Parathyroid adenoma (tissue), 2 donors: ENCODE results near the gene KLK2.

Experiments used
- H2AFZ ChIP-seq: fragments of 300-600 bp; sonication (generic); one replicate; pipeline ENCODE4 v1.7.0; 2017; ENCODE audit warnings: antibody characterized with exemption, mild to moderate bottlenecking
- H3K27ac ChIP-seq: fragments of 300-600 bp; sonication (generic); one replicate; pipeline ENCODE4 v1.7.0; 2017
- H3K27me3 ChIP-seq: fragments of 300-600 bp; sonication (generic); one replicate; pipeline ENCODE4 v1.7.0; 2017; ENCODE audit warnings: low read length; ENCODE audit not compliant: control insufficient read depth, insufficient read depth
- H3K36me3 ChIP-seq: fragments of 300-600 bp; sonication (generic); one replicate; pipeline ENCODE4 v1.7.0; 2017; ENCODE audit warnings: low read length; ENCODE audit not compliant: control insufficient read depth, insufficient read depth
- H3K4me1 ChIP-seq: fragments of 300-600 bp; sonication (generic); one replicate; pipeline ENCODE4 v1.7.0; 2017; ENCODE audit warnings: control low read depth
- H3K4me2 ChIP-seq: fragments of 300-600 bp; sonication (generic); one replicate; pipeline ENCODE4 v1.7.0; 2017; ENCODE audit warnings: low read length
- H3K4me3 ChIP-seq: fragments of 300-600 bp; sonication (generic); one replicate; pipeline ENCODE4 v1.7.0; 2017; ENCODE audit warnings: low read depth, low read length
- H3K79me2 ChIP-seq: fragments of 300-600 bp; sonication (generic); one replicate; pipeline ENCODE4 v1.7.0; 2017; ENCODE audit warnings: control low read depth
- H3K9ac ChIP-seq: fragments of 300-600 bp; sonication (generic); one replicate; pipeline ENCODE4 v1.7.0; 2017; ENCODE audit warnings: mild to moderate bottlenecking
- H3K9me3 ChIP-seq: fragments of 300-600 bp; sonication (generic); one replicate; pipeline ENCODE4 v1.7.0; 2017; ENCODE audit warnings: low read length; ENCODE audit not compliant: control insufficient read depth
- TF ChIP-seq, protein P1 (sequence below): fragments of 300-600 bp; sonication (generic); IDR thresholded peaks from one replicate; pipeline ENCODE4 v1.7.0; 2017; ENCODE audit warnings: antibody characterized with exemption, mild to moderate bottlenecking
- donor health status: primary hyperparathyroidism.

KLK2 gene

DNA sequence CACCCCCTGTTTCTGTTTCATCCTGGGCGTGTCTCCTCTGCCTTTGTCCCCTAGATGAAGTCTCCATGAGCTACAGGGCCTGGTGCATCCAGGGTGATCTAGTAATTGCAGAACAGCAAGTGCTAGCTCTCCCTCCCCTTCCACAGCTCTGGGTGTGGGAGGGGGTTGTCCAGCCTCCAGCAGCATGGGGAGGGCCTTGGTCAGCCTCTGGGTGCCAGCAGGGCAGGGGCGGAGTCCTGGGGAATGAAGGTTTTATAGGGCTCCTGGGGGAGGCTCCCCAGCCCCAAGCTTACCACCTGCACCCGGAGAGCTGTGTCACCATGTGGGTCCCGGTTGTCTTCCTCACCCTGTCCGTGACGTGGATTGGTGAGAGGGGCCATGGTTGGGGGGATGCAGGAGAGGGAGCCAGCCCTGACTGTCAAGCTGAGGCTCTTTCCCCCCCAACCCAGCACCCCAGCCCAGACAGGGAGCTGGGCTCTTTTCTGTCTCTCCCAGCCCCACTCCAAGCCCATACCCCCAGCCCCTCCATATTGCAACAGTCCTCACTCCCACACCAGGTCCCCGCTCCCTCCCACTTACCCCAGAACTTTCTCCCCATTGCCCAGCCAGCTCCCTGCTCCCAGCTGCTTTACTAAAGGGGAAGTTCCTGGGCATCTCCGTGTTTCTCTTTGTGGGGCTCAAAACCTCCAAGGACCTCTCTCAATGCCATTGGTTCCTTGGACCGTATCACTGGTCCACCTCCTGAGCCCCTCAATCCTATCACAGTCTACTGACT is 18.4 kb upstream of the KLK2 start, which contains the start of gene KLK3:
KLK3 (plus strand) TSS at position 280 of the 775 bp plus-strand sequence; CDS start at position 321, 41 bp downstream.
- Histone ChIP-seq H3K4me1 (peaks cover 13% of the 10 kb centered on the region), H3K79me2 (no peaks in the 10 kb centered on the region), H3K9me3 (no peaks in the 10 kb centered on the region), H3K4me2 (no peak within 1 kb of the TSS), H3K36me3 (no peaks in the 10 kb centered on the region), H3K27me3 (no peaks in the 10 kb centered on the region), H3K4me3 (no peak within 1 kb of the TSS), H3K9ac (no peak within 1 kb of the TSS), H2AFZ (no peak within 1 kb of the TSS), H3K27ac (no peak within 1 kb of the TSS)
- TF ChIP-seq, protein P1, sequence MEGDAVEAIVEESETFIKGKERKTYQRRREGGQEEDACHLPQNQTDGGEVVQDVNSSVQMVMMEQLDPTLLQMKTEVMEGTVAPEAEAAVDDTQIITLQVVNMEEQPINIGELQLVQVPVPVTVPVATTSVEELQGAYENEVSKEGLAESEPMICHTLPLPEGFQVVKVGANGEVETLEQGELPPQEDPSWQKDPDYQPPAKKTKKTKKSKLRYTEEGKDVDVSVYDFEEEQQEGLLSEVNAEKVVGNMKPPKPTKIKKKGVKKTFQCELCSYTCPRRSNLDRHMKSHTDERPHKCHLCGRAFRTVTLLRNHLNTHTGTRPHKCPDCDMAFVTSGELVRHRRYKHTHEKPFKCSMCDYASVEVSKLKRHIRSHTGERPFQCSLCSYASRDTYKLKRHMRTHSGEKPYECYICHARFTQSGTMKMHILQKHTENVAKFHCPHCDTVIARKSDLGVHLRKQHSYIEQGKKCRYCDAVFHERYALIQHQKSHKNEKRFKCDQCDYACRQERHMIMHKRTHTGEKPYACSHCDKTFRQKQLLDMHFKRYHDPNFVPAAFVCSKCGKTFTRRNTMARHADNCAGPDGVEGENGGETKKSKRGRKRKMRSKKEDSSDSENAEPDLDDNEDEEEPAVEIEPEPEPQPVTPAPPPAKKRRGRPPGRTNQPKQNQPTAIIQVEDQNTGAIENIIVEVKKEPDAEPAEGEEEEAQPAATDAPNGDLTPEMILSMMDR: no peak

DNA sequence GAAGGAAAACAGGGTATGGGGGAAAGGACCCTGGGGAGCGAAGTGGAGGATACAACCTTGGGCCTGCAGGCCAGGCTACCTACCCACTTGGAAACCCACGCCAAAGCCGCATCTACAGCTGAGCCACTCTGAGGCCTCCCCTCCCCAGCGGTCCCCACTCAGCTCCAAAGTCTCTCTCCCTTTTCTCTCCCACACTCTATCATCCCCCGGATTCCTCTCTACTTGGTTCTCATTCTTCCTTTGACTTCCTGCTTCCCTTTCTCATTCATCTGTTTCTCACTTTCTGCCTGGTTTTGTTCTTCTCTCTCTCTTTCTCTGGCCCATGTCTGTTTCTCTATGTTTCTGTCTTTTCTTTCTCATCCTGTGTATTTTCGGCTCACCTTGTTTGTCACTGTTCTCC is 15.9 kb upstream of the KLK2 start:
- Histone ChIP-seq H3K79me2 (no peaks in the 10 kb centered on the region), H2AFZ (no peak overlapping the region), H3K4me1 (no peaks in the 10 kb centered on the region), H3K36me3 (no peaks in the 10 kb centered on the region), H3K27ac (no peak overlapping the region), H3K27me3 (no peaks in the 10 kb centered on the region), H3K9me3 (no peaks in the 10 kb centered on the region), H3K9ac (no peak overlapping the region), H3K4me3 (no peak overlapping the region), H3K4me2 (no peak overlapping the region)
- TF ChIP-seq, protein P1: no peak

DNA sequence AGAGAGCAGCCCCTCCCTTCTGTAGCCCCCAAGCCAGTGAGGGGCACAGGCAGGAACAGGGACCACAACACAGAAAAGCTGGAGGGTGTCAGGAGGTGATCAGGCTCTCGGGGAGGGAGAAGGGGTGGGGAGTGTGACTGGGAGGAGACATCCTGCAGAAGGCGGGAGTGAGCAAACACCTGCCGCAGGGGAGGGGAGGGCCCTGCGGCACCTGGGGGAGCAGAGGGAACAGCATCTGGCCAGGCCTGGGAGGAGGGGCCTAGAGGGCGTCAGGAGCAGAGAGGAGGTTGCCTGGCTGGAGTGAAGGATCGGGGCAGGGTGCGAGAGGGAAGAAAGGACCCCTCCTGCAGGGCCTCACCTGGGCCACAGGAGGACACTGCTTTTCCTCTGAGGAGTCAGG is 14.4 kb upstream of the KLK2 start:
- H3K9me3 ChIP-seq: no peaks in the 10 kb centered on the region
- no peak overlapping the region for H3K9ac ChIP-seq
- no peaks in the 10 kb centered on the region for H3K79me2 ChIP-seq
- no peaks in the 10 kb centered on the region for H3K4me1 ChIP-seq
- no peaks in the 10 kb centered on the region for H3K27me3 ChIP-seq
- H3K36me3 ChIP-seq: no peaks in the 10 kb centered on the region
- H3K4me2 ChIP-seq: no peak overlapping the region
- H2AFZ ChIP-seq: no peak overlapping the region
- H3K4me3 ChIP-seq: no peak overlapping the region
- TF ChIP-seq, protein P1: no peak
- no peak overlapping the region for H3K27ac ChIP-seq

DNA sequence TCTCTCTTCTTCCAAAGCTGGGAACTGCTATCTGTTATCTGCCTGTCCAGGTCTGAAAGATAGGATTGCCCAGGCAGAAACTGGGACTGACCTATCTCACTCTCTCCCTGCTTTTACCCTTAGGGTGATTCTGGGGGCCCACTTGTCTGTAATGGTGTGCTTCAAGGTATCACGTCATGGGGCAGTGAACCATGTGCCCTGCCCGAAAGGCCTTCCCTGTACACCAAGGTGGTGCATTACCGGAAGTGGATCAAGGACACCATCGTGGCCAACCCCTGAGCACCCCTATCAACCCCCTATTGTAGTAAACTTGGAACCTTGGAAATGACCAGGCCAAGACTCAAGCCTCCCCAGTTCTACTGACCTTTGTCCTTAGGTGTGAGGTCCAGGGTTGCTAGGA is 13.4 kb upstream of the KLK2 start:
- H3K4me3 ChIP-seq: no peak overlapping the region
- H2AFZ ChIP-seq: no peak overlapping the region
- H3K36me3 ChIP-seq: no peaks in the 10 kb centered on the region
- no peak overlapping the region for H3K9ac ChIP-seq
- H3K9me3 ChIP-seq: no peaks in the 10 kb centered on the region
- H3K27ac ChIP-seq: no peak overlapping the region
- TF ChIP-seq, protein P1: no peak
- H3K79me2 ChIP-seq: no peaks in the 10 kb centered on the region
- no peak overlapping the region for H3K4me2 ChIP-seq
- no peaks in the 10 kb centered on the region for H3K27me3 ChIP-seq
- H3K4me1 ChIP-seq: no peaks in the 10 kb centered on the region

DNA sequence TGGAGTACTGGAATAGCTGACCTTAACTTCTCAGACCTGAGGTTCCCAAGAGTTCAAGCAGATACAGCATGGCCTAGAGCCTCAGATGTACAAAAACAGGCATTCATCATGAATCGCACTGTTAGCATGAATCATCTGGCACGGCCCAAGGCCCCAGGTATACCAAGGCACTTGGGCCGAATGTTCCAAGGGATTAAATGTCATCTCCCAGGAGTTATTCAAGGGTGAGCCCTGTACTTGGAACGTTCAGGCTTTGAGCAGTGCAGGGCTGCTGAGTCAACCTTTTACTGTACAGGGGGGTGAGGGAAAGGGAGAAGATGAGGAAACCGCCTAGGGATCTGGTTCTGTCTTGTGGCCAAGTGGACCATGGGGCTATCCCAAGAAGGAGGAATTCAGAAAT is 12.2 kb upstream of the KLK2 start:
- Histone ChIP-seq H3K4me1 (no peaks in the 10 kb centered on the region), H3K27me3 (no peaks in the 10 kb centered on the region), H3K4me2 (no peak overlapping the region), H3K36me3 (no peaks in the 10 kb centered on the region), H3K9ac (no peak overlapping the region), H3K4me3 (no peak overlapping the region), H2AFZ (no peak overlapping the region), H3K9me3 (no peaks in the 10 kb centered on the region), H3K79me2 (no peaks in the 10 kb centered on the region), H3K27ac (no peak overlapping the region)
- TF ChIP-seq, protein P1: no peak
